D341Med (cell line): ENCODE measurements around the gene TRAIP.

ENCODE experiments used
- DNase-seq: peaks from one replicate; pipeline ENCODE4 v3.0.0; 2012; ENCODE audit warnings: low spot score

The TRAIP gene

GRCh38 chr3:49813497-49814174 is 42.7 kb downstream of the TRAIP start, which contains the start of gene UBA7:
Gene UBA7, minus strand, starts transcription at chr3:49813953. Its CDS starts 166 bp downstream, at chr3:49813787.
- no peak for DNase-seq

DNA sequence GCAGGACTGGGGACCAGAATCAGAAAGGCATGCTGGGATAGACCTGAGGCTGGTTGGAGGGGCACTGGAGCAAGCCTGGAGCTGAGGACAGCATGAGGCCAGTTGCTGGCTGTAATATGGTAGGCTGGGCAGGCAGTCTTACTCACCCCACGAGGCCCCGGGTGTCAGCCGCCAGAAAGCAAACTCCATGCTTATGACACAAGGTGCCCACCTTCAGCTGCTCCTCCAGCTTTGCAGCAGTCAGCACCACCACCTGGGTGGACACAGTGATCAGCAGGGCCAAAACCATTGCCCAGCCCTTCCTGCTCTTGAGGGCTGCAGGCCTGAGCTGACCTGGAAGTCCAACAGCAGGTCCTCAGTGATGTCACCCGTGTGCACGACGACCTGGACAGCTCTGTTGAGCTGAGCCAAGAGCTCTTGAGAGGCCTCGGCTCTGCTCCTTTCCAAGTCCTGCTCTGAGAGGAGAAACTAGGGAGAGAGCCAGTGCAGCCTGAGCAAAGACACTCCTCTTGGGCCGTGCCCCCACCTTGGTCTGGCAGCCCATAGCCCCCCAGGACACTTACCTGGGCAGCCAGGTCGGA is 43.4 kb downstream of the TRAIP start:
- no peak for DNase-seq

GRCh38 chr3:49807431-49808114 is 48.8 kb downstream of the TRAIP start:
- DNase-seq: no peak

GRCh38 chr3:49806850-49807249 is 49.5 kb downstream of the TRAIP start:
- DNase-seq: no peak

- no peak for DNase-seq
These were observed 50.3 kb downstream of the TRAIP start for GRCh38 chr3:49805897-49806701.

DNA sequence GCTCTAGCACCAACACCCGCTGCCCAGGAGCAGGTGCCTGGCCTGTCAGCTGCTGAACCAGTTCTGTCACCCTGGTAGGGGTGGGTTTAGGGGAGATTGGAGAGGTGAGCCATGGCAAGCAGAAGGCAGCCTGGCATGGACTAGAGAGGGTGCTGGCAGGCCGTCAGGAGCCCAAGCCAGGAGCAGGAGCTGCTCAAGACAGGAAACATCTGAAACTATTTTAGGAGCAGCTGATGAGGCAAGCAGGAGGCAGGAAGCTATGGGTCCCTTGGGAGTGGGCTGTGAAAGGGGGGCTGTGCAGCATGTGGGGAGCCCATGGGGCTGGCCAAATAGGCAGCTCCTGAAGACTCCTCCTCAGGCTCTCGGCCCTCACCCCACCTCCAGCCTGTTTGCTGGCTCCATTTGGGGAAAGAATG is 51.0 kb downstream of the TRAIP start:
- DNase-seq: no peak

- no peak for DNase-seq
These were observed 52.0 kb downstream of the TRAIP start for GRCh38 chr3:49804141-49805041.

- peak; percentile 63 for DNase-seq
These were observed 52.8 kb downstream of the TRAIP start for GRCh38 chr3:49803465-49804140.

- DNase-seq: peak; percentile 96
These were observed 53.5 kb downstream of the TRAIP start, which contains the start of gene INKA1 for GRCh38 chr3:49802719-49803464. Gene INKA1, plus strand, starts transcription at chr3:49803261. Its CDS starts 132 bp downstream, at chr3:49803393.

GRCh38 chr3:49801160-49801559 is 55.2 kb downstream of the TRAIP start:
- no peak for DNase-seq

- no peak for DNase-seq
These were observed 56.6 kb downstream of the TRAIP start, which contains the start of gene CDHR4 for GRCh38 chr3:49799761-49800160. Gene CDHR4, minus strand, starts transcription at chr3:49799873. Its CDS starts 61 bp downstream, at chr3:49799812.

- DNase-seq: no peak
These were observed 57.3 kb downstream of the TRAIP start for GRCh38 chr3:49799105-49799504.

DNA sequence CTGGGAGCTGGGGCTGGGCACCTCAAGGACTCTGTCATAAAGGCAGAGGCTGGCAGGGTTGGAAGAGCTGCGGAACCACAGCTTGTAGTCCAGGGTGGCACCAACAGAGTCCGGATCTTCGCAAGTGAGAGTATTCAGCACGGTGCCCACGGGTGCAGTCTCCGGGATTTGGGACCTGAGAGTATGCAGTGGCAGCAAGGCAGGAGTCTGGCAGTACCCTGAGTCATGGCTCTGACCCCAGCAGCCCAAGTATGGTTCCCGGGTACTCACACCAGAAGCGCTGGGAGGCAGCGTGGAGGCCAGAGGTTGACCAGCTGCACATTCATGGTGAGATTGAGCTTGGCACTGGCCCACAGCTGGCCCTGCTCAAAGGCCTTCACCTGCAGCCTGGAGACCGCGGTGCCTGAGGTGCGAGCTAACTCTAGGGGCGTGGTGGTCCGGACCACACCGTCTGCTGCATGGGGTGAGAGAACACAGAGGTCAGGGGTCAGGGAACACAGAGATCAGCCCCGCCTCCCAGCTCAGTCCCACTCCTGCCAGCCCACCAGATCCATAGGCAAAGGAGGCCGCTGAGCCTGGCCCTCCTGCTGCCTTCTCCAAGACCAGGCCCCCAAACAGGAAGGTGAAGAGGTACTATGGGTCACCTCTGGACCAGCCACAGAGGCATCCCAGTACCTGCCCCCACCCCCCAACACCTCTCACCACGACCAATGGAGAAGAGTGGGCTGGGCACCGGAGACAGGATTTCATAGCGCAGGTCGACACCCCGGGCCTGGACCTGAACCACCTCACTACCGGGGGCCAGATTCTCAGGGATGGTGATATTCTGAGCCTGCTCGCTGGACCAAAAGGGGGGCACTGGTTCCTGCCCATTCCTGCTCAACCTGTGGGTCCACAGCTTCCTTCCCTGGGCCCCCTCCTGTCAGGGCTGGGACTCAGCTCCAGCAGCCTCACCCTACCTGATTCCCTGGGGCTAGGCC is 61.1 kb downstream of the TRAIP start:
- peak; percentile 12 for DNase-seq

DNA sequence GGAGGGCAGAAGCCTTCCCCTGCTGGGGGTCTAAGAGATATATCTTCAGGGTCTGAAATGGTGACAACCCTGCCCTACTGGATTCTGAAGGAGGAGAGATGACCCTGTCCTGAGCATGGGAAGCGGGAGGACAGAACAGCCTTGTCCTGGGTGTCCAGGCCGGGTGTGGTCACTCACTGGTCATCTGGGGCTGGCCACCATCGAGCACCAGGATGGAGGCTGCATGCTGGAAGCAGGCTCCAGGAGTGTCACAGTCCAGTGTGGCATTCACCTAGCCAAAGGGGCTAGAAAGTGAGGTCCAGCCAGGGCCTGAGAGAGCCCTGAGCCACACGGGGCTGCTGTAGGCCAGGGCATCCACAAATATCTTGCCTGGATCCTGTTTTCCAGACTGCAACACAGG is 61.9 kb downstream of the TRAIP start:
- no peak for DNase-seq

DNA sequence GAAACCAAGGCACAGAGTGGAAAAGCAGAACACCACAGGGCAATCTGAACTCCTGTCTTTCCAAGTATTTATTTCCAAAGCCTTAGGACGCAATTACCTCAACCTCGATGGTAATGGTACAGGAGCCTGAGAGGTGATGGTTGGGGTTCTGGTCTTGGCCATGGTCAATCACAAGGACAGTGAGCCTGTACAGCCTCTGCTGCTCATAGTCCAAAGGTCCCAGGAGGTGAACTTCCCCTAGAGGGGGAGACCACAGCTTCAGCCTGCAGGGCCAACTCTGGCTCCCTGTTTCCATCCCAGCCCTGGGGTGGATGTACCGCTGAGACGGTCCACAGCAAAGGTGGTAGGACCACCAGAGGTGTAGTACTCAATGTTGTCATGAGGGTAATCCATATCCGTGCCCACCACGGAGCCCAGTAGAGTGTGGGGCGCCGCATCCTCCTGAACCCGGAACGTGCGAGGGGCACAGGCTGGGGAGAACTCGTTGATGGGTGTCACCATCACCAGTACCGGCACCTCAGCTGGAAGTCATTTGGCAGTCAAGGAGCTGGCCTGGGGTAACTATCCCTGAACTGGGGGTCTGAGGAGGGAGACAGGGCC is 62.8 kb downstream of the TRAIP start:
- DNase-seq: no peak

GRCh38 chr3:49792371-49793150 is 63.8 kb downstream of the TRAIP start:
- DNase-seq: no peak

- DNase-seq: no peak
These were observed 64.8 kb downstream of the TRAIP start for GRCh38 chr3:49791571-49791970.
